ENCODE results near the gene HES2.
"Not testable (repeated sequence)": the region's sequence is repeated elsewhere in the genome, so short reads cannot be mapped to it uniquely, and the experiment has no call there.

Gene HES2

DNA sequence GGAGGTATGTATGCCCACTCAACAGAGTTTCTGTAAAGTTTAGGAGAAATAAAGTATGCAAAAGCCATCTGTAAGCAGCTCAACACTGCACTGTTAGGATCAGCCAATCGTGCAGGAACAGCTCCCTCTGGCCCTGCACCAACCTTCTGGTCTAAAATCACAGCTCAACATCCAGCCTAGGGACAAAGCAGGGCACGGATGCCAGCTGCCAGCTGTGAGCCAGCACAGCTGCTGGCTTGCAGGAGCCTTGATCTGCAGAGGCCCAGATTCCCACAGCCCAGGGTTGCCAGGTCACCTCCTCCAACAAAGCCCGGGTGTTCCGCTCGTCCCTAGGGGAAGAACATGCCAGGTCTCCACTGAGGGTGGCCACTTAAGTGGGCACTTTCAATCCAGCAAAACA lies 34.8 kb downstream of the HES2 start:
- DNase-seq, result no peak

DNA sequence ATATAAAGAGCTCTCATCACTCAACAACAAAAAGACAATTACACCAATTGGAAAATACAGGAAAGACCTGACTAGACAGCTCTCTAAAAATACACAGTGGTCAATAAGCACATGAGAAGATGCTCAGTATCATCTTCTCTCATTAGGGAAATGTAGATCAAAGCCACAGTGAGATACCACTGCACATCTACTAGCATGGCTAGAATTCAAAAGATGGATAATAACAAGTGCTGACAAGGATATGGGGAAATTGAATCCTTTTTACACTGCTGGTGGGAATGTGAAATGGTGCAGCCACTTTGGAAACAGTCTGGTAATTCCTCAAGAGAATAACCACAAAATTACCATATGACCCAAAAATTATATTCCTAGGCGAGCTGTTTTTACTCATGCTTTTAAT lies 35.6 kb downstream of the HES2 start:
- no peak for DNase-seq

- DNase-seq, result no peak
These were observed 39.7 kb downstream of the HES2 start for GRCh38 chr1:6380037-6380436.

DNA sequence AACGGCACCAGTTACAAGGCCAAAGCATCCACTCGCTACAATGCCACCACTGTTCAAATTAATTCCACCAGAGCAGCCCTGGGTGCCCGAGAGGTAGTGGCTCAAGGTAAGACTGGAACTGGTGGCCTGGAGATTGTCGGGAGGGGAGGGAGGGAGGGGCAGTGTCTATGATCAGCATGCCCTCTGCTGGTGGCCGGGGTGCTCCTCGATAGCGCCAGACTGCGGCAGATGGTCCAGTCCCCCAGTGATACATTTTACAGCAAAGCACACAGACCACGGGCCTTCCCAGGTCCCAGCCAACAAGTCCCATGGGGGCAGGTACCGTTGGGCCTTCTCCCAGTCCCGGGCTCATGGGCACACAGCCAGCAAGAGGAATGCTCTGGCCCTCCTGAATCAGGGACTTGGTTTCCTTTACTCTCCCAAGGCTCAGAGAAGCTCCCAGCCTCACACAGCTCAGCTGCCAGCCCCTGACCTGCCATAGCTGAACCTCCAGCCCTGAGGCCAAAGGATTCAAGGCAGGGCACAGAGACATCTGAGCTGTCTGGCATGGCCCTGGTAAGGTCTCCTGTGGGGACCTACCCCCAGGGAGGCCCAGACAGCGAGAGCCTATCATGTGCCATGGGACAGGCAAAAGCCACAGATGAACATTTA lies 41.5 kb downstream of the HES2 start:
- no peak for DNase-seq

DNA sequence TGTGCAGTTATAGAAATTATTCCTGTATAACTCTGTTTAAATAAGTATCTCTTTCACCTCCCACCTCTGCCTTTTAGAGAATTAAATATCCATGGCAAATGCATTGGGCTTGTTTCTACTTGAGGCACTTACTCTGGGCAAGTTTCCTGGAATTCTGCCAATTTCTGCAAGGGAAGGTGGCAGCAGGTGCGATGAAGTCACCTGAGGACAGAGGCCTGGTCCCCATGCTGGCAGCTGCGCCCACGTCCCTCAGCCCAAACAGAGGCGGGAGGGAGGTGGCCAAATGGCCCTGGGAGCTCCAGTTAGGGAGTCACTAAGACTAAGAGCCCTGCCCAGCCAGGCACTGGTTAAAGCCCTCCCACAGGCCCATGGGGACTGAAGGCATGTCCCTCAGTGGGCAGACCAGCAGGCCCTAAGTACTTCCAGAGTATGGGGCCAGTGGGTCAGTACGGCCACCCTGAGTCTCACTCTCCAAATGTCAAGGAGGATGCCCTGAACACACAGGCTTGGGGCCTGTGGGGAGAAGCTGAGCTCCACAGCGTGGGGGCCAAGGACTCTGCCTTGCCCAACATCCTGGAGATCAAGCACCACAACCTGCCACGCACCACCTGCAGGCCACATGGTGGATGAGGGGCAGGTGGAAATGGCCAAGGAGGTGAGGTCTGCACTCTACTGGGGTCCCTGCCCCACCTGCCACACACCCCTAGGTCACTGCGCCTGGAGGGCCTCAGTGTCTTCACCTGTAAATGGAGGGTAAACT lies 45.6 kb downstream of the HES2 start:
- DNase-seq, result no peak

- not testable (repeated sequence) for DNase-seq
These were observed 47.5 kb downstream of the HES2 start for GRCh38 chr1:6372236-6372635.

GRCh38 chr1:6370006-6370405 lies 49.7 kb downstream of the HES2 start:
- DNase-seq, result no peak

DNA sequence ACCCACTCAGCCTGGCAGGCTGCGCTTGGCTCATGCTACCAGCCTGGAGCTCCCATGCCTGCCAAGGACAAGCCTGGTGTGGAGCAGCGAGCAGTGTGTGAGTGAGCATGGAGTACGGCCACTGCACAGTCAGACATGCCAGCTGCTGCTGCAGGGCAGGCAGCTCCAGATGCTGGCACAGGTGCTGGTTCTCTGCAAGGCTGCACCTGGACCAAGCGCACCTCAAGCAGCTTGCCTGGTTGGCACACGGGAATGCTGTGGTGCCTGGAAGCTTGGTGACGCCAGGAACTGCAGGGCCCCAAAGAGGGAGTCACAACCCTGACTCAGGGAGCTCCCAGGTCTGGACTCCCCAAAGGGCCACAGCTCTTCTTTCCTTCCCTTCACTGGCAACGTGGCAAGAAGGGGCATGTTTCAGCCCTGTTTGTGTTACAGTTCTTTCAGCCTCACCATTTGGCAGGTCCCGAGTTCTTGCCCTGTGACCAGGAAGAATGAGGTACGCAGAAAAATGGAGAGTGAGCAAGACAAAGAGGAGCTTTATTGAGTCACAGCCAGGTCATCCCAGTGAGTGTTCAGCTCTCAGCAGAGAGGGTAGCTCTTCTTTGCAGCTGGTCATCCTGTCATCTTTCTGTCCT lies 52.2 kb downstream of the HES2 start:
- DNase-seq, result no peak

GRCh38 chr1:6365047-6365446 lies 54.7 kb downstream of the HES2 start:
- no peak for DNase-seq

GRCh38 chr1:6363085-6363884 lies 56.4 kb downstream of the HES2 start:
- DNase-seq, result peak; percentile 60
